ENCODE measurements around the gene ALAS1.
"Not testable (repeated sequence)": the region's sequence is repeated elsewhere in the genome, so short reads cannot be mapped to it uniquely, and the experiment has no call there.

ALAS1 gene

DNA sequence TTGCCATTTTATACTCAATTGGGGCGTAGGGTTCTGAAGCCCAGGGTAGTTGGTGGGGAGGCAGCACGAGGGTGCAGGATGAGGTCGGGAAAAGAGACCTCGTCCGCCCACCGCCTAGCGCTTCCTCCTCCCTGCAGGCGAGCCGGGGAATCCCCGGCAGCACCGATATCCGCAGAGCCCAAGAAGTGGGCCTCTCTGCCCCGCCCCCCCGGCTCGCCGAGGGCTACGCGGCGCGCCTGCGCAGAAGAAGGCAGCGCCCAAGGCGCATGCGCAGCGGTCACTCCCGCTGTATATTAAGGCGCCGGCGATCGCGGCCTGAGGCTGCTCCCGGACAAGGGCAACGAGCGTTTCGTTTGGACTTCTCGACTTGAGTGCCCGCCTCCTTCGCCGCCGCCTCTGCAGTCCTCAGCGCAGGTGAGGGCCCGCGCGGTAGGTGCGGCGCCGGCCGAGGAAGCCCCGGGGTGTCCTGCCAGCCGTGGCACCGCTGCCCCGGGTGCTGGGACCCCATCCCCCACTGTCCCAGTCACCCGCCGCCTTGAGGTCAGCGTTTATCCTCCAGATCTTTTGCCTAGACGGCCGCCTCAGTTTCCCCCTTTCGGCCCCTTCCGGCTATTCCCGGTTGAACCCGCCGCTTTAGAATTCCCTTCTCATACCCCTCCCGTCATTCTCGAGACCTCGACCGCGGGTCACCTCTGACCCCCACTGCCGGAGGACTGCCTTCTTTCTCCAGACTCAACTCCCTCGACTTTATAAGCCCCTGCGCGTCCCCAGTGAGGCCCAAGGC is at the start of gene ALAS1:
TSS of gene ALAS1 (plus strand) at position 319 of the 784 bp plus-strand sequence. CDS start 1,082 bp downstream, outside the sequence.
- Histone ChIP-seq H3K4me3 (ENCODE audit: low read length in 2 of 2) (peak within 1 kb of the TSS; percentile 83 to 91), H3K9ac (ENCODE audit: low read length in 2 of 2) (peak within 1 kb of the TSS; percentile 85), H3K9me3 (ENCODE audit: control insufficient read depth in 2 of 2, low read length in 2 of 2) (no peaks in the 10 kb centered on the region), H3K27me3 (ENCODE audit: control insufficient read depth in 1 of 2, insufficient read depth in 2 of 2, low read length in 2 of 2) (no peaks in the 10 kb centered on the region), H3K36me3 (ENCODE audit: control insufficient read depth in 2 of 2, insufficient read depth in 2 of 2, low read length in 2 of 2) (peaks cover 12 to 14% of the 10 kb centered on the region in 2 donors), H3K27ac (ENCODE audit: low read length) (peak within 1 kb of the TSS; percentile 49), H3K4me1 (ENCODE audit: control insufficient read depth, insufficient read depth, low read length) (peaks cover 44% of the 10 kb centered on the region)

DNA sequence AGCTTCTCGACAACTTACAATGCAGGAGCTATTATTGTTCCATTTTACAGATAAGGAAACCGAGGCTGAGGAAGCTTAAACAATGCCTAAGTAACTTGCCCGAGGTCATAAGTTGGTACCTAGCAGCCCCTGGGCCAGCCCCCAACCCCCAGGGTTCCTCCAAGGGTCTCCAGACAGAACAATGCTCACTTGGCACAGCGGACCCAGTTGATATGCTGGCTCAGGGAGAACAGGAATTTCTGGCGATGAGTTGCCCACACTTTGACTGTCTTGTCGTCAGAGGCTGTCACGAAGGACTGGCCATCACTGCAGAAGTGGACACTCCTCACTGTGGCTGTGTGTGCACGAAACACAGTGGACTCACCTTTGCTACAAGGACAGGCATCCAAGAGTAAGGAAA is 48.9 kb upstream of the ALAS1 start:
- Histone ChIP-seq H3K4me3 (ENCODE audit: low read length in 2 of 2) (no peak overlapping the region), H3K9ac (ENCODE audit: low read length in 2 of 2) (no peak overlapping the region), H3K27me3 (ENCODE audit: control insufficient read depth in 1 of 2, insufficient read depth in 2 of 2, low read length in 2 of 2) (no peaks in the 10 kb centered on the region), H3K9me3 (ENCODE audit: control insufficient read depth in 2 of 2, low read length in 2 of 2) (no peaks in the 10 kb centered on the region), H3K36me3 (ENCODE audit: control insufficient read depth in 2 of 2, insufficient read depth in 2 of 2, low read length in 2 of 2) (no peaks in the 10 kb centered on the region), H3K27ac (ENCODE audit: low read length) (no peak overlapping the region), H3K4me1 (ENCODE audit: control insufficient read depth, insufficient read depth, low read length) (peaks cover 9% of the 10 kb centered on the region)

DNA sequence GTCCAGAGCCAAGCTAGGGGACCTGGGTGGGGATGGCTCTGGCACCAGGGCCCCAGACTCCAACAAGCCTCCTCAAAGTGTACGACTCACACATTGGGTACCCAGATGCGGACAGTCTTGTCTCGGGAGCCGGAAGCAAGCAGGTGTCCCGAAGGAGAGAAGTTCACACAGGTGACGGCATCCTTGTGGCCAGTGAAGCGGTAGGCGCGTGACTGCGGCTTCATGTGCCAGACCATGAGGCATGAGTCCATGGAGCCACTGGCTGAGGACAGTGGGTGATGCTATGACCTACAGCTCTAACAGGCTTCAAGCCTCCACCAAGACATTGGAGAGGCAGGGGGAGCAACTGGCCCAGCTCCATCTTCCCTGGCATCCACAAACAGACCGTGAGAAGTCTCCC is 48.2 kb upstream of the ALAS1 start:
- H3K36me3 ChIP-seq (ENCODE audit: control insufficient read depth in 2 of 2, insufficient read depth in 2 of 2, low read length in 2 of 2): no peaks in the 10 kb centered on the region
- H3K27me3 ChIP-seq (ENCODE audit: control insufficient read depth in 1 of 2, insufficient read depth in 2 of 2, low read length in 2 of 2): no peaks in the 10 kb centered on the region
- no peaks in the 10 kb centered on the region for H3K9me3 ChIP-seq (ENCODE audit: control insufficient read depth in 2 of 2, low read length in 2 of 2)
- no peak overlapping the region for H3K27ac ChIP-seq (ENCODE audit: low read length)
- H3K4me1 ChIP-seq (ENCODE audit: control insufficient read depth, insufficient read depth, low read length): peaks cover 12% of the 10 kb centered on the region
- H3K4me3 ChIP-seq (ENCODE audit: low read length in 2 of 2): no peak overlapping the region
- no peak overlapping the region for H3K9ac ChIP-seq (ENCODE audit: low read length in 2 of 2)

DNA sequence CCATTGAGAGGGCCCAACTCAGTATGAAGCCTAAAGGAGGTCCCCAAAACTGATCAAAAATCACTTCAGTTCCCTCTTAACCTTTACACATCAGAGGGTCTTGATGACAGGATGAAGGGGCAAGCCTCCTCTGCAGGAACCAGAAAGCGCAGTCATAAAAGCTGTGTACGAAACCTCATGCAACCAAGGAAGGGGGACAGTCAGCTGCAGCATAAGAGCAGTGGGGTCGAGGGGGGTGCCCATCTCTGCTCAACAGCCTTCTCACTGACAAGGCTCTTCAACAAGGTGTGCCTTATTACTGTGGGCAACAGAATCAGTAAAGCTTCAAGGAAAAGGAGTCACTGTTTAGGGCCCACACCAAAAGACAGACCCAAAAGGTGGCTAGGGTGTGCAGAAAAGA is 47.6 kb upstream of the ALAS1 start:
- H3K36me3 ChIP-seq (ENCODE audit: control insufficient read depth in 2 of 2, insufficient read depth in 2 of 2, low read length in 2 of 2): no peaks in the 10 kb centered on the region
- H3K4me1 ChIP-seq (ENCODE audit: control insufficient read depth, insufficient read depth, low read length): peaks cover 12% of the 10 kb centered on the region
- no peak overlapping the region for H3K27ac ChIP-seq (ENCODE audit: low read length)
- no peak overlapping the region for H3K4me3 ChIP-seq (ENCODE audit: low read length in 2 of 2)
- H3K9ac ChIP-seq (ENCODE audit: low read length in 2 of 2): no peak overlapping the region
- no peaks in the 10 kb centered on the region for H3K9me3 ChIP-seq (ENCODE audit: control insufficient read depth in 2 of 2, low read length in 2 of 2)
- H3K27me3 ChIP-seq (ENCODE audit: control insufficient read depth in 1 of 2, insufficient read depth in 2 of 2, low read length in 2 of 2): no peaks in the 10 kb centered on the region

DNA sequence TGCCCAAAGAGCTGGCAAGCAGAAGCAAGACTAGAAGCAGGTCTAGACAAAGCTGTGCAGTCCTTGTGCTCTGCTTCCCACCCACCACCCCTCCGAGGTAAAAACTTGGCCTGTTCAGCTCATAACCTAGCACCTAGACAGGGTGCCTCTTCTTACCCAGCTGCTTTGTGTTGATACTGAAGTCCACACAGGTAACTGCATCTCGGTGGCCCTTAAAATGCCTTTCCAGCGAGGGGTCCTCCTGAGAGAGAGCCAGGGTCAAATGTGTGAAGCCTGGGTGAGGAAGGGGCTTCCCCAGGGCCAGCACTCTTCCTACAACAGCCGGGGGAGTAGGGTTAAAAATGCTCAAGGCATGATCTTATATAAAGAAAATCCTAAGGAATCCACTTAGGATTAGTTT is 47.1 kb upstream of the ALAS1 start:
- no peak overlapping the region for H3K9ac ChIP-seq (ENCODE audit: low read length in 2 of 2)

DNA sequence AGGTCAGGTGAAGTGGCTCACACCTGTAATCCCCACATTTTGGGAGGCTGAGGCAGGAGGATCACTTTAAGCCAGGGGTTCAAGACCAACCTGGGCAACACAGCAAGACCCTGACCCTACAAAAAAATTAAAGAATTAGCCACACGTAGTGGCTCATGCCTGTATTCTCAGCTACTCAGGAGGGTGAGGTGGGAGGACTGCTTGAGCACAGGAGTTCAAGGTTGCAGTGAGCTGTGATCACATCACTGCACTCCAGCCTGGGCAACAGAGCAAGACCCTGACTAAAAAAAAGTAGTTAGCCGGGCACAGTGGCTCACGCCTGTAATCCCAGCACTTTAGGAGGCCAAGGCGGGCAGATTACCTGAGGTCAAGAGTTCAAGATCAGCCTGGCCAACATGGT is 46.0 kb upstream of the ALAS1 start:
- H3K4me3 ChIP-seq (ENCODE audit: low read length in 2 of 2); H3K9me3 ChIP-seq (ENCODE audit: control insufficient read depth in 2 of 2, low read length in 2 of 2); H3K9ac ChIP-seq (ENCODE audit: low read length in 2 of 2); H3K36me3 ChIP-seq (ENCODE audit: control insufficient read depth in 2 of 2, insufficient read depth in 2 of 2, low read length in 2 of 2); H3K27ac ChIP-seq (ENCODE audit: low read length); H3K27me3 ChIP-seq (ENCODE audit: control insufficient read depth in 1 of 2, insufficient read depth in 2 of 2, low read length in 2 of 2): not testable (repeated sequence)
- peaks cover 12% of the 10 kb centered on the region for H3K4me1 ChIP-seq (ENCODE audit: control insufficient read depth, insufficient read depth, low read length)

More for the DNA sequence above, 47.1 kb upstream of the ALAS1 start:
- Histone ChIP-seq H3K36me3 (ENCODE audit: control insufficient read depth in 2 of 2, insufficient read depth in 2 of 2, low read length in 2 of 2) (no peaks in the 10 kb centered on the region), H3K9me3 (ENCODE audit: control insufficient read depth in 2 of 2, low read length in 2 of 2) (no peaks in the 10 kb centered on the region), H3K4me3 (ENCODE audit: low read length in 2 of 2) (no peak overlapping the region), H3K27me3 (ENCODE audit: control insufficient read depth in 1 of 2, insufficient read depth in 2 of 2, low read length in 2 of 2) (no peaks in the 10 kb centered on the region), H3K27ac (ENCODE audit: low read length) (no peak overlapping the region), H3K4me1 (ENCODE audit: control insufficient read depth, insufficient read depth, low read length) (peaks cover 12% of the 10 kb centered on the region)

DNA sequence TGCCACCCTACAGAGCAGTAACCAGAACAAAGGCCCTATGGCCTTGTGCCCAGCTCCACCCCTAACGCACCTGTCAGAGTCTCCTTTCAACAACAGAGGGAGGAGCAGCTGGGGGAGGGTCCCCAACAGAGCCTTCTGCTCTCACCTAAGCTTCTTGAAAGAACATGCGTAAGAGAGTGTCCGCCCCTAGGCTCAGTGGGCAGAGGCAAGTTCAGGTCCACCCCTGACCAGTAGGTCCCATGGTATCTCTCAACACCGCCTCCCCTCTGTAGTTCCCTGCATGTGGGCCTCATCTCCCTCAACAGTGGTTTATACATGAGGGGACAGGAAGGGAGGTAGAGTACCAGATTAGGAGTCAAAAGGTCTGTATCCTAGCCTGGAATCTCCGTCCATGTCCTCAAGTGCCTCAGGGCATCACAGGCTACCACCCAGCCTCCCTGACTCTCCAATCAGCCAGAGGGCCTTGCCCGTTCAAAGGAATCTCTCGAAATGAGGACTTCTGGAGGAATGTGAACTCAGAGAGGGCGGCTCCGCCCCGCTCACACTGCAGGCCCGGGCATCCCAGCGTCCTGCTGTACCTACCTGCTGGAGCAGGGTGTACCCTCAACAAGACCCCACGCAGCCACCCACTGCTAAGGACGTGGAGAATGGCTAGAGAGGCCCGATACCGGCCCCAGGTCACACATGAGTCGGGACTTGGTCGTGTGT is 44.4 kb upstream of the ALAS1 start:
- H3K36me3 ChIP-seq (ENCODE audit: control insufficient read depth in 2 of 2, insufficient read depth in 2 of 2, low read length in 2 of 2): no peaks in the 10 kb centered on the region
- H3K27ac ChIP-seq (ENCODE audit: low read length): peak overlapping the region; percentile 73
- H3K4me3 ChIP-seq (ENCODE audit: low read length in 2 of 2): peak overlapping the region; percentile 70 to 85
- no peaks in the 10 kb centered on the region for H3K27me3 ChIP-seq (ENCODE audit: control insufficient read depth in 1 of 2, insufficient read depth in 2 of 2, low read length in 2 of 2)
- H3K9ac ChIP-seq (ENCODE audit: low read length in 2 of 2): peak overlapping the region; percentile 71 to 86
- H3K9me3 ChIP-seq (ENCODE audit: control insufficient read depth in 2 of 2, low read length in 2 of 2): no peaks in the 10 kb centered on the region
- peaks cover 12% of the 10 kb centered on the region for H3K4me1 ChIP-seq (ENCODE audit: control insufficient read depth, insufficient read depth, low read length)

DNA sequence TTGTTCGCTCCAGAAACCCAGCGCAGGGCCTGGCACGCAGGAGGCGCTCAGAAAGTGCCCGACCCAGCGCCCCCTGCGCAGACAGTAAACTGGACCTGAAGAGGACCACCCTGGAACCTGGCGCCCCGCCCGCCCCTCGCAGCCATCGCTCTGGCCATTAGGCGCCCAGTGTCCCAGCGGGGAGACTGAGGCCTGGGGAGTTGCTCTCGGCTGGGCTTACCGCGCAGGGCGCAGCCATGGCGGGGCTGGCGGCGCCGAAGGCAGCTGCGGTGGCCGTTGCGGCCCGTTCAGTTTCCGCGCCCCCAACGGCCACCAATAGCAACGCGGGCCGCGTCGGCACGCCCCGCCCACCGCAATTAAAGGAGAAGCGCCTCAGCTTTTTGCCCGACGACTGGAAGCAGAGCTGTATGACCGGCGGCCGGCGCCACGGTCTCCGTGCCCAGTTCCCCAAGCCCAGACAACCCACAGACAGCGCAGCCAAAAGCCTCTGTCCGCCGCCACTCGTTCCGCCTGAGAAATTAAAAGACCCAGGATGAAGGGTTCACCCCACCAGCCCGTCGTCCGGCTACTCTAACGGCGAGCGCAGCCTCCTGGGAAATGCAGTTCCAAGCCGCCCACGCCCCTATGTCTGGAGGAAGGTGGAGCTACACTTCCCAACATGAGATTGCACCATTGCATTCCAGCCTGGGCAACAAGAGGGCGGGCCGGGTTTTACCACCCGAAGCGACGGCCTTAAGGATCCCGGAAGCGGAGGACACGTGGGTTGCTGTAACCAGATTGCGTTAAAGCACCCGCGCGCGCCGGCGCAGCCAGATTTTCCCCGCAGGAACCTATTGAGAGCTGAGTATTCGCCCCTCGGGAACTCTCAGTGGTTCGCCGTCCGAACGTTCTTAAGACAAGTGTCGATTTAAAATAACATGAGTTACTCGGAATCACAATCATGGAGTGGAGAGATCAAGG is 43.5 kb upstream of the ALAS1 start, which contains the start of gene POC1A:
TSS of gene POC1A (minus strand) at position 289 of the 960 bp plus-strand sequence. CDS start at position 238, 51 bp downstream.
- peaks cover 12% of the 10 kb centered on the region for H3K4me1 ChIP-seq (ENCODE audit: control insufficient read depth, insufficient read depth, low read length)
- H3K27ac ChIP-seq (ENCODE audit: low read length): peak within 1 kb of the TSS; percentile 73
- no peaks in the 10 kb centered on the region for H3K36me3 ChIP-seq (ENCODE audit: control insufficient read depth in 2 of 2, insufficient read depth in 2 of 2, low read length in 2 of 2)
- no peaks in the 10 kb centered on the region for H3K9me3 ChIP-seq (ENCODE audit: control insufficient read depth in 2 of 2, low read length in 2 of 2)
- peak within 1 kb of the TSS; percentile 86 for H3K9ac ChIP-seq (ENCODE audit: low read length in 2 of 2)
- H3K4me3 ChIP-seq (ENCODE audit: low read length in 2 of 2): peak within 1 kb of the TSS; percentile 70 to 85
- H3K27me3 ChIP-seq (ENCODE audit: control insufficient read depth in 1 of 2, insufficient read depth in 2 of 2, low read length in 2 of 2): no peaks in the 10 kb centered on the region

DNA sequence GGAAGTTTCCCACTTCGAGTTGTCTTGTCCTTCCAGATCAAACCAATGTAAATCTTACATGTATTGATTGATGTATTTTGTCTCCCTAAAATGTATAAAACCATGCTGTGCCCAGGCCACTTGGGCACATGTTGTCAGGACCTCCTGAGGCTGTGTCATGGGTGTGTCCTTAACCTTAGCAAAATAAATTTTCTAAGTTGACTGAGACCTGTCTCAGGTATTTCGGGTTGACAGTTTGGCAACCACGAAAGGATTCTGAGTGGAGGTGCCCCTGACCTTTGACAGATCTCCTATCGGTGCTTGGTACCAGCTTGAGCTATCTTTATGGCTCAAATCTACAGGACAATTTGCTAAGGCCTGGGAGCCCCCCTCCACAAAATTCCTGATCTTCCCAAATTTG is 42.0 kb upstream of the ALAS1 start:
- Histone ChIP-seq H3K4me3 (ENCODE audit: low read length in 2 of 2) (no peak overlapping the region), H3K4me1 (ENCODE audit: control insufficient read depth, insufficient read depth, low read length) (peaks cover 12% of the 10 kb centered on the region), H3K9ac (ENCODE audit: low read length in 2 of 2) (no peak overlapping the region), H3K36me3 (ENCODE audit: control insufficient read depth in 2 of 2, insufficient read depth in 2 of 2, low read length in 2 of 2) (no peaks in the 10 kb centered on the region), H3K9me3 (ENCODE audit: control insufficient read depth in 2 of 2, low read length in 2 of 2) (no peaks in the 10 kb centered on the region), H3K27me3 (ENCODE audit: control insufficient read depth in 1 of 2, insufficient read depth in 2 of 2, low read length in 2 of 2) (no peaks in the 10 kb centered on the region), H3K27ac (ENCODE audit: low read length) (no peak overlapping the region)

DNA sequence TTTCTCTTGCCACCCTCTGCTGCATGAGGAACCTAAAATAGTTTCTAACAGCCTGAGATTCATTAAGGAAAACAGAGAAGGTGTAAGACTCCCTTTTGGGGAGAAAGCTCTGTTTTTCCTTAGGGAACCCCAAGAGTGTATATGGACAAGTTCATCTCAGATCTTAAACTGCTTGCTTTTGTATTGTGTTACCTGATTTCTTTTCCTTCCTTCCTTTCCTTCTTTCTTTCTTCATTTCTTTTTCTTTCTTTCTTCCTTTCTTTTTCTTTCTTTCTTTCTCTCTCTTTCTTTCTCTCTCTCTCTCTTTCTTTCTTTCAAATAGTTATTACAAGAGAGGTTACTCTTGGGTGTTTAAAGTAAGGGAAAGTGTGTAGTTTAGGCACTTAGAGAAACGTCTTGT is 38.5 kb upstream of the ALAS1 start:
- Histone ChIP-seq H3K27me3 (ENCODE audit: control insufficient read depth in 1 of 2, insufficient read depth in 2 of 2, low read length in 2 of 2) (no peaks in the 10 kb centered on the region), H3K4me1 (ENCODE audit: control insufficient read depth, insufficient read depth, low read length) (no peaks in the 10 kb centered on the region), H3K27ac (ENCODE audit: low read length) (no peak overlapping the region), H3K9me3 (ENCODE audit: control insufficient read depth in 2 of 2, low read length in 2 of 2) (no peaks in the 10 kb centered on the region), H3K9ac (ENCODE audit: low read length in 2 of 2) (no peak overlapping the region), H3K36me3 (ENCODE audit: control insufficient read depth in 2 of 2, insufficient read depth in 2 of 2, low read length in 2 of 2) (no peaks in the 10 kb centered on the region), H3K4me3 (ENCODE audit: low read length in 2 of 2) (no peak overlapping the region)
